Measurements from ENCODE around the gene GDF11. TPM values are rescaled to one million over a fixed set of nuclear protein-coding genes. Genes with fewer than 3 reads are reported as not detected.

GDF11 gene
- total RNA-seq, 2 donors from 2014 or later, result 3.0 to 9.7 TPM

DNA sequence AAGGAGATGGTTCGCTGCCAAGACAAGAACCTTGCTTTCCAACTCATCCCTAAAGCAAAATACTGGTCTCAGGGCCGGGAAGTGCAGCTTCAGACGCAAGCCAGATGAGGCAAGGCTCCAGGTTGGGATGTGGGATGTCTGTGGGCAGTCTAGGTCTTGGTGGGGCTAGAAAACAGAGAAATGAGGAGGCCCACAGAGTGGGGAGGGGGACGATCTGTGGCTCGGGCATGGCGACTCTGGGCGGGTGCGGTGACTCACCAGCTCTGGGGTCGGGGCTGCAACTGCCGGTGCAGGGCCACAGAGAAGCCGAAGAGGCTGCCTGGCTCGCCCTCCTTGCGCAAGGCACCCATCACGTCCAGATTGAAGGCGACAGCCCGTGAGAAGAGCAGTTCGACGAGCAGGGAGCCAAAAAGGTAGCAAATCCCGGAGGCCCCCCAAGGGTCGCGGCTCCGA lies 35.7 kb upstream of the GDF11 start:
- Histone ChIP-seq H3K4me1 (ENCODE audit: control insufficient read depth in 1 of 2, low read depth in 2 of 2) (peaks cover 24 to 56% of the 10 kb centered on the region in 2 donors), H3K27me3 (replicated peaks; ENCODE audit: insufficient read depth) (no peaks in the 10 kb centered on the region), H3K36me3 (no peaks in the 10 kb centered on the region), H3K9me3 (no peaks in the 10 kb centered on the region), H3K27ac (peak overlapping the region; percentile 90 to 92), H3K4me3 (peak overlapping the region; percentile 90)
- TF ChIP-seq, protein P1, sequence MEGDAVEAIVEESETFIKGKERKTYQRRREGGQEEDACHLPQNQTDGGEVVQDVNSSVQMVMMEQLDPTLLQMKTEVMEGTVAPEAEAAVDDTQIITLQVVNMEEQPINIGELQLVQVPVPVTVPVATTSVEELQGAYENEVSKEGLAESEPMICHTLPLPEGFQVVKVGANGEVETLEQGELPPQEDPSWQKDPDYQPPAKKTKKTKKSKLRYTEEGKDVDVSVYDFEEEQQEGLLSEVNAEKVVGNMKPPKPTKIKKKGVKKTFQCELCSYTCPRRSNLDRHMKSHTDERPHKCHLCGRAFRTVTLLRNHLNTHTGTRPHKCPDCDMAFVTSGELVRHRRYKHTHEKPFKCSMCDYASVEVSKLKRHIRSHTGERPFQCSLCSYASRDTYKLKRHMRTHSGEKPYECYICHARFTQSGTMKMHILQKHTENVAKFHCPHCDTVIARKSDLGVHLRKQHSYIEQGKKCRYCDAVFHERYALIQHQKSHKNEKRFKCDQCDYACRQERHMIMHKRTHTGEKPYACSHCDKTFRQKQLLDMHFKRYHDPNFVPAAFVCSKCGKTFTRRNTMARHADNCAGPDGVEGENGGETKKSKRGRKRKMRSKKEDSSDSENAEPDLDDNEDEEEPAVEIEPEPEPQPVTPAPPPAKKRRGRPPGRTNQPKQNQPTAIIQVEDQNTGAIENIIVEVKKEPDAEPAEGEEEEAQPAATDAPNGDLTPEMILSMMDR (IDR thresholded peaks at IDR 0.05), result no peak
- ATAC-seq (ENCODE audit: insufficient number of reproducible peaks, low FRiP score, low read depth) (no peak), DNase-seq (ENCODE audit: low spot score) (no peak)

DNA sequence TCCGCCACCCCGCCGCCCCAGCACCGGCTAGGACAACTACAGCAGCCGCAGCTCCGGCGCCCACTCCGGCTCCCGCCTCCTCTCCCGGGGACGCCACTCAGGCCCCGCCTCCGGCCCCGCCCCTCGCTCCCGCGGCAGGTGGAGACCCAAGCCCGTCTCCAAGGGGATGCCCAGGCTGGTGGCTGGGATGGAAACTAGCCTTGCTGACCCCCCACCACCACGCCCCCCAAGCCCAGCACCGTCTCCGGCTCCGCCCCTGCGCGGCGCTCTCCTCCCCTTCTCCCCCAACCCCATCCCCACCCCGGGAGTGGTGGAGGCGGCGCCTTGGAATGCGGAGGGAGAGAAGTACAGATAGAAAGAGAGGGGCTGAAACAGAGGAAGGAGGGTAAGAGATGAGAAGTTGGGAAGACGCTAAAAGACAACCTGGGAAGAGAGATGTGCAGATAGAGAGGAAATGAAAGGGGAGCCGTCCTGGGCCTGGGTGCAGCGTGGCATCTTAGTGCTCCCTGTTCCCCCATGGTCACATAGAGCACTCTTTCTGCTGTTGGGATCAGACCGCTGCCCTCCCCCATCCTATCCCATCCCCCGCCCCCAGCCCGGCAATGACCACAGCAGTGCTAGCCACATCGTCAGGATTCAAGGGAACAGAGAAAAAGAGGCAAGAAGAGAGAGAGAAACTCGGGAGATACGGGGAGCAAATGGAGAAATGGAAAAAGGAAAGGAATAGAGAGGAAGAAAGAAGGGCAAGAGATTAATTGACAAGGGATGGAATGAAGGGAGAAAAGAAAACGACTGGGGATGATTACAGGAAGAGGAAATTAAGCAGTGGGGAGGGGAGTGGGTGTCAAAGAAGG lies 34.9 kb upstream of the GDF11 start, which contains the start of gene ITGA7:
Gene ITGA7, minus strand, starts transcription at position 64 of the 854 bp plus-strand sequence. CDS start 222 bp downstream, outside the sequence.
- no peak for DNase-seq (ENCODE audit: low spot score)
- Histone ChIP-seq H3K36me3 (no peaks in the 10 kb centered on the region), H3K27ac (peak within 1 kb of the TSS; percentile 90 to 92), H3K27me3 (replicated peaks; ENCODE audit: insufficient read depth) (no peaks in the 10 kb centered on the region), H3K4me3 (peak within 1 kb of the TSS; percentile 90), H3K9me3 (no peaks in the 10 kb centered on the region), H3K4me1 (ENCODE audit: control insufficient read depth in 1 of 2, low read depth in 2 of 2) (peaks cover 32 to 56% of the 10 kb centered on the region in 2 donors)
- TF ChIP-seq, protein P1 (IDR thresholded peaks at IDR 0.05), result no peak
- peak; percentile 16 for ATAC-seq (ENCODE audit: insufficient number of reproducible peaks, low FRiP score, low read depth)

DNA sequence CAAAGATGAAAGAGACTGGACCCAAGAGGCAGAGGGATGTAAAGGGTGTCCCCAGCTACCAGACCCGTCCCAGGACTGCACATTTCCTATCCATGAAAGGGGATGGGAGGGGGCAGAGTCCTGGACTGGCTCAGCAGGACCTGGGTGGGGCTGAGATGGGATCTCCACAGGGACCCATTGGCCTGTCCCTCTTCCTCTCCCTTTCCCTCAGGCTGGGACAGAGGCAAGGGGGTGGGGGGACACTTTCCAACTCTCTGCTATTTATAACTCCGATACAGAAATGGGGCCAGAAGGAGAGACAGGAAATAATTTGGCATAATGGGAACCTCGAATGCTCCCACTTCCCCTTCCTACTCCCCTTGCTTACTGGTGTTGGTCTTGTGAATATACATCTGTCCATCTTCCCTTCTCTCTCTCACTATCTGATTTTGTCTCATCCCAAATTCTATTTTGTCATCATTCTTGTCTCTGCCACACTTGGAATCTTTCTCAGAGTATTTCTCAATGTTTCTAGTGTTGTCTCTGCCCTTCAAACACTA lies 34.2 kb upstream of the GDF11 start:
- ATAC-seq (ENCODE audit: insufficient number of reproducible peaks, low FRiP score, low read depth), result no peak
- Histone ChIP-seq H3K36me3 (no peaks in the 10 kb centered on the region), H3K4me1 (ENCODE audit: control insufficient read depth in 1 of 2, low read depth in 2 of 2) (peaks cover 35 to 56% of the 10 kb centered on the region in 2 donors), H3K4me3 (peak overlapping the region; percentile 90), H3K9me3 (no peaks in the 10 kb centered on the region), H3K27ac (peak overlapping the region; percentile 90 to 92), H3K27me3 (replicated peaks; ENCODE audit: insufficient read depth) (no peaks in the 10 kb centered on the region)
- TF ChIP-seq, protein P1 (IDR thresholded peaks at IDR 0.05), result no peak
- DNase-seq (ENCODE audit: low spot score), result no peak

DNA sequence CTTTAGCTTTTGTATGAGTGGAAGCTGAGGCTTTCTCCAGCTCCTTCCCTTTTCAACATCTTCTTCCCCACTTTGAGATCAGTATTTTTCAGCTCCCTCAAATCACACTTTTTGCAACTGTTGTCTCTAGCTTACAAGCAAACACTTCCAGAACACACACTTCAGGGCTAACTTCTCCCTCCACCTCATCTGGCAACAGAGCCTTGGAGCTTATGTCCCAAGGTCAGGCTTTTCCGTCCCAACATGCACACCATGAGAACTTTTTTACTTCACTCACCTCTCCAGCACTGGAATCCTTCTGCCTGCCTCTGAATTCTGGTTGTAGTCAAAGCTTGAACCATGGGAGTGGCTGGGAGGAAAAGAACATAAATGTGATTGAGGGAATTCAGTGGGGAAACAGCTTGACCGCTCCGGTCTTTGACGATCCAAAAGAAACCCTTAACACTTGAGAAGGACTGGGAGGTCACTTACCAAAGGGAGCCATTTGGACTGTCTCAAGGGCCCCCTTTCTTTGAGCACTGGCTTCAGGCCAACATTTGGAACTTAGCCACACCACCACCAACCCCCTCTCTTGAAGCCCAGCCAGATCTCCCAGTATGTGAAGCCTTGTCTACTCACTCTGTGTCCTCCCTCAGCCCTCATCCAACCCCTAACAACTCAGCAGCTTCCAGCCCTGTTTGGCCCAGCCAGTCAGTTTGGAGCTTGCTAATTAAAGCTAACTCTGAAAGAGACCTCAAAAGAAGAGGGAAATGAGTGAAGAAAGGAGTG lies 31.0 kb upstream of the GDF11 start:
- Histone ChIP-seq H3K4me3 (peak overlapping the region; percentile 53), H3K4me1 (ENCODE audit: control insufficient read depth in 1 of 2, low read depth in 2 of 2) (peaks cover 50 to 76% of the 10 kb centered on the region in 2 donors), H3K27ac (peak overlapping the region; percentile 90 to 92), H3K9me3 (no peaks in the 10 kb centered on the region), H3K36me3 (no peaks in the 10 kb centered on the region), H3K27me3 (replicated peaks; ENCODE audit: insufficient read depth) (no peaks in the 10 kb centered on the region)
- TF ChIP-seq, protein P1 (IDR thresholded peaks at IDR 0.05), result no peak
- no peak for ATAC-seq (ENCODE audit: insufficient number of reproducible peaks, low FRiP score, low read depth)
- no peak for DNase-seq (ENCODE audit: low spot score)
